Uterus (tissue), 2 donors: ENCODE data around the gene PSMB10.

ENCODE experiments used
- CTCF ChIP-seq, 4 experiments: fragments of 200-600 bp in 2 of 4; fragments of 450-650 bp in 2 of 4; sonication (generic) in 2 of 4; IDR thresholded peaks; one replicate each; pipeline ENCODE4 v1.5.1; 2016 to 2019; ENCODE audit warnings: antibody characterized with exemption in 4 of 4, mild to moderate bottlenecking in 2 of 4, moderate library complexity in 1 of 4
- POLR2A ChIP-seq, 2 donors: fragments of 450-650 bp; IDR thresholded peaks; one replicate each; pipeline ENCODE4 v1.6.1; 2016; ENCODE audit warnings: antibody characterized with exemption in 2 of 2, mild to moderate bottlenecking in 1 of 2, moderate library complexity in 1 of 2

- TF ChIP-seq POLR2A (IDR thresholded peaks at IDR 0.05) = no peak
- no peak for TF ChIP-seq CTCF (IDR thresholded peaks at IDR 0.05)
Observed at GRCh38 chr16:67977005-67977404, 40.4 kb upstream of the PSMB10 start.
